H1 (cell line): ENCODE data around the gene DRAP1. TPM values are rescaled to one million over a fixed set of nuclear protein-coding genes. Genes with fewer than 3 reads are reported as not detected.

ENCODE experiments used
- CTCF ChIA-PET: fragments of 300-600 bp; sonication (Branson Sonifier 250); formaldehyde crosslinking; loops from one replicate; lab custom pipeline; 2021; ENCODE audit not compliant: partially characterized antibody; lab: Charles Lee
- POLR2A ChIA-PET: fragments of 300-600 bp; sonication (Branson Sonifier 250); formaldehyde crosslinking; loops from one replicate; lab custom pipeline; 2021; ENCODE audit warnings: inconsistent platforms; ENCODE audit not compliant: partially characterized antibody; lab: Charles Lee
- DNase-seq, 2 experiments: peaks; one replicate each; pipeline versions ENCODE4 v3.0.0 to v3.0.0-alpha.2; 2010 to 2022; ENCODE audit warnings: low spot score in 2 of 2, low read depth in 1 of 2, mixed read lengths in 1 of 2
- FAIRE-seq: peaks from 2 replicates; lab custom pipeline; 2011; peaks lifted over from hg19 to GRCh38; lab: Jason Lieb, UNC
- H2AFZ ChIP-seq: 2 replicates; pipeline ENCODE4 v1.8.1; 2012; ENCODE audit warnings: low read length, inconsistent platforms
- H2AK5ac ChIP-seq: 2 replicates; pipeline ENCODE4 v1.6.1; 2013; ENCODE audit warnings: low read depth, low read length
- H2BK120ac ChIP-seq: replicated peaks from 2 replicates; pipeline ENCODE3; 2013; ENCODE audit warnings: low read depth, low read length, inconsistent platforms
- H2BK12ac ChIP-seq: 2 replicates; pipeline ENCODE4 v1.6.1; 2013; ENCODE audit warnings: low read depth, low read length
- H2BK15ac ChIP-seq: 2 replicates; pipeline ENCODE4 v1.6.1; 2013; ENCODE audit warnings: low read length
- H2BK20ac ChIP-seq: 2 replicates; pipeline ENCODE4 v1.6.1; 2013; ENCODE audit warnings: low read length
- H2BK5ac ChIP-seq: 2 replicates; pipeline ENCODE4 v1.6.1; 2013; ENCODE audit warnings: low read depth, low read length
- H3K14ac ChIP-seq: 2 replicates; pipeline ENCODE4 v1.6.1; 2013; ENCODE audit warnings: inconsistent platforms; ENCODE audit not compliant: insufficient read length
- H3K18ac ChIP-seq: 2 replicates; pipeline ENCODE4 v1.6.1; 2013; ENCODE audit warnings: low read length; ENCODE audit errors: extremely low read depth
- H3K23ac ChIP-seq: 2 replicates; pipeline ENCODE4 v1.6.1; 2013; ENCODE audit warnings: inconsistent platforms; ENCODE audit not compliant: insufficient read length
- H3K23me2 ChIP-seq: 2 replicates; pipeline ENCODE4 v1.6.1; 2013; ENCODE audit warnings: low read depth, low read length
- H3K27ac ChIP-seq: 2 replicates; pipeline ENCODE4 v1.6.1; 2011; ENCODE audit warnings: low read depth, low read length, inconsistent platforms
- H3K27me3 ChIP-seq, 4 experiments: replicated peaks in 1 of 4; 1 replicate in 1 of 4; 2 replicates in 3 of 4; pipeline versions ENCODE4 v1.6.1 to v1.8.1; 2011 to 2013; ENCODE audit warnings: low read length in 3 of 4, mild to moderate bottlenecking in 3 of 4, inconsistent platforms in 2 of 4, mixed read lengths in 2 of 4, moderate library complexity in 1 of 4; ENCODE audit not compliant: control insufficient read depth in 3 of 4, insufficient read depth in 3 of 4; ENCODE audit errors: extremely low read depth in 1 of 4
- H3K36me3 ChIP-seq, 4 experiments: 2 replicates each; pipeline versions ENCODE4 v1.6.1 to v1.8.1; 2011 to 2013; ENCODE audit warnings: mild to moderate bottlenecking in 4 of 4, low read length in 3 of 4, moderate library complexity in 2 of 4, control low read depth in 1 of 4, inconsistent platforms in 1 of 4; ENCODE audit not compliant: insufficient read depth in 4 of 4, control insufficient read depth in 2 of 4
- H3K4ac ChIP-seq: replicated peaks from 2 replicates; pipeline ENCODE3; 2013; ENCODE audit warnings: low read length, low read depth, mixed read lengths, inconsistent platforms; ENCODE audit not compliant: insufficient read length
- H3K4me1 ChIP-seq, 4 experiments: replicated peaks in 1 of 4; 1 replicate in 1 of 4; 2 replicates in 3 of 4; pipeline versions ENCODE4 v1.6.1 to v1.8.1; 2011 to 2013; ENCODE audit warnings: low read length in 3 of 4, inconsistent platforms in 2 of 4, mixed read lengths in 1 of 4; ENCODE audit not compliant: insufficient read depth in 4 of 4, control insufficient read depth in 3 of 4
- H3K4me2 ChIP-seq, 2 experiments: 2 replicates each; pipeline versions ENCODE4 v1.6.1 to v1.8.1; 2011 to 2013; ENCODE audit warnings: low read depth in 2 of 2, low read length in 2 of 2, control low read depth in 1 of 2, inconsistent platforms in 1 of 2, mild to moderate bottlenecking in 1 of 2; ENCODE audit not compliant: insufficient read depth in 1 of 2
- H3K4me3 ChIP-seq, 4 experiments: fragments of 200-600, 300-600 bp in 1 of 4; sonication (generic), shearing (Covaris generic), sonication (Bioruptor Twin) in 1 of 4; 2 replicates each; pipeline versions ENCODE4 v1.5.1 to v1.8.1; 2011 to 2016; ENCODE audit warnings: low read length in 4 of 4, low read depth in 3 of 4, control low read depth in 2 of 4, inconsistent platforms in 2 of 4, mild to moderate bottlenecking in 2 of 4, mixed read lengths in 1 of 4, moderate library complexity in 1 of 4; ENCODE audit not compliant: insufficient read depth in 2 of 4; ENCODE audit errors: extremely low read depth in 1 of 4
- H3K56ac ChIP-seq: replicated peaks from 2 replicates; pipeline ENCODE3; 2013; ENCODE audit warnings: low read depth, mild to moderate bottlenecking, mixed read lengths, low read length, inconsistent platforms; ENCODE audit not compliant: insufficient read length
- H3K79me1 ChIP-seq: 2 replicates; pipeline ENCODE4 v1.6.1; 2013; ENCODE audit warnings: low read depth, low read length, control low read depth
- H3K79me2 ChIP-seq, 2 experiments: 2 replicates each; pipeline versions ENCODE4 v1.6.1 to v1.8.1; 2012 to 2013; ENCODE audit warnings: low read length in 2 of 2, mild to moderate bottlenecking in 2 of 2, inconsistent platforms in 1 of 2; ENCODE audit not compliant: insufficient read depth in 2 of 2, control insufficient read depth in 1 of 2
- H3K9ac ChIP-seq, 4 experiments: replicated peaks in 1 of 4; 1 replicate in 1 of 4; 2 replicates in 3 of 4; pipeline versions ENCODE4 v1.6.1 to v1.8.1; 2011 to 2013; ENCODE audit warnings: low read depth in 3 of 4, low read length in 3 of 4, control low read depth in 2 of 4, mild to moderate bottlenecking in 2 of 4, moderate library complexity in 2 of 4, inconsistent platforms in 1 of 4; ENCODE audit errors: extremely low read depth in 1 of 4
- H3K9me3 ChIP-seq, 2 experiments: 2 replicates each; pipeline versions ENCODE4 v1.6.1 to v1.8.1; 2012 to 2013; ENCODE audit warnings: mild to moderate bottlenecking in 2 of 2, moderate library complexity in 2 of 2, control low read depth in 1 of 2, inconsistent platforms in 1 of 2, low read depth in 1 of 2, low read length in 1 of 2, mixed read lengths in 1 of 2; ENCODE audit not compliant: insufficient read depth in 2 of 2
- H4K20me1 ChIP-seq, 2 experiments: replicated peaks in 1 of 2; 2 replicates each; pipeline versions ENCODE3 to v1.8.1; 2011 to 2013; ENCODE audit warnings: inconsistent platforms in 2 of 2, low read length in 2 of 2, mild to moderate bottlenecking in 1 of 2; ENCODE audit not compliant: insufficient read depth in 2 of 2, control insufficient read depth in 1 of 2
- H4K5ac ChIP-seq: 2 replicates; pipeline ENCODE4 v1.6.1; 2013; ENCODE audit warnings: low read length, low read depth, mixed read lengths, inconsistent platforms; ENCODE audit not compliant: insufficient read length
- H4K8ac ChIP-seq: 2 replicates; pipeline ENCODE4 v1.8.0; 2013; ENCODE audit warnings: mild to moderate bottlenecking, moderate library complexity, low read length, inconsistent platforms; ENCODE audit not compliant: insufficient read depth; ENCODE audit errors: extremely low read depth
- H4K91ac ChIP-seq: replicated peaks from 2 replicates; pipeline ENCODE3; 2013; ENCODE audit warnings: low read length, mixed read lengths, inconsistent platforms; ENCODE audit not compliant: insufficient read length
- CHD1 ChIP-seq: IDR thresholded peaks from 2 replicates; pipeline ENCODE4 v1.6.1; 2012; ENCODE audit warnings: low read depth, low read length, improper control_type of control experiment
- NRF1 ChIP-seq: IDR thresholded peaks from 2 replicates; pipeline ENCODE4 v1.6.1; 2011; ENCODE audit warnings: mild to moderate bottlenecking, low read depth, low read length, improper control_type of control experiment
- WGBS, 2 experiments: shearing (Covaris generic) in 1 of 2; methylation state at CpG; one replicate each; pipeline versions ENCODE4 v1.1.6 to v1.1.7; 2013 to 2015; ENCODE audit warnings: low lambda C conversion rate in 2 of 2, mixed read lengths in 2 of 2, inconsistent platforms in 1 of 2, low coverage in 1 of 2, missing lambda C conversion rate in 1 of 2; ENCODE audit not compliant: insufficient replicate concordance in 2 of 2, insufficient coverage in 1 of 2, insufficient read length in 1 of 2; ENCODE audit errors: extremely low coverage in 1 of 2, missing lambda C conversion rate in 1 of 2; 5-methylcytosine and 5-hydroxymethylcytosine counted together
- polyA plus RNA-seq, 7 experiments: library from polyadenylated mRNA; depleted of rRNA in 3 of 7; stranded (reverse) in 5 of 7; unstranded in 2 of 7; fragments of >200 nt in 5 of 7; fragments of 200-250 nt in 2 of 7; gene quantifications; 1 replicate in 5 of 7; 2 replicates in 1 of 7; 4 replicates in 1 of 7; pipeline versions ENCODE4 v1.2.1 to v1.2.3, GENCODE V29; 2011 to 2013; ENCODE audit warnings: missing spikeins in 2 of 7, mixed read lengths in 2 of 7
- total RNA-seq: library from RNA; stranded (reverse); fragmentation: NEBNext Ultra II Directional; extraction: Animal tissue kit (Norgen Biotek cat#: 25700); gene quantifications from 2 replicates; pipeline ENCODE4 v1.2.1, GENCODE V29; 2021

The DRAP1 gene
- total and polyA plus RNA-seq, 2 of the 8 experiments (the other 6 are each of a cell fraction or from before 2014, with no cell fraction given) = 62.5 to 98.7 TPM

GRCh38 chr11:65896034-65896999 is 22.9 kb upstream of the DRAP1 start:
- no peak overlapping the region for H3K4me2 ChIP-seq
- FAIRE-seq (no peak), DNase-seq (no peak)
- no peaks in the 10 kb centered on the region for H3K36me3 ChIP-seq
- WGBS, 2 experiments = 88% methylated on average over 13 of the region's 14 CpGs; no CpG with 5 or more reads in 1 of the 2 experiments
- H3K27me3 ChIP-seq = peaks cover 11 to 25% (median 22%) of the 10 kb centered on the region in 4 experiments
- H3K9me3 ChIP-seq = no peaks in the 10 kb centered on the region
- H3K4me3 ChIP-seq = no peak overlapping the region
- H2BK5ac ChIP-seq = no peak overlapping the region
- TF ChIP-seq NRF1 (no peak), CHD1 (no peak)
- H3K56ac ChIP-seq = no peak overlapping the region
- H3K79me2 ChIP-seq = no peaks in the 10 kb centered on the region
- no peak overlapping the region for H2AK5ac ChIP-seq
- H2BK20ac ChIP-seq = no peak overlapping the region
- H2BK120ac ChIP-seq = no peak overlapping the region
- H3K18ac ChIP-seq = no peak overlapping the region
- H3K27ac ChIP-seq = no peak overlapping the region
- H4K8ac ChIP-seq = no peak overlapping the region
- H4K91ac ChIP-seq = no peak overlapping the region
- no peak overlapping the region for H3K23ac ChIP-seq
- H3K9ac ChIP-seq = no peak overlapping the region
- peaks cover 14% of the 10 kb centered on the region; the same call in 1 of the 2 replicates for H3K23me2 ChIP-seq
- peaks cover 3 to 4% of the 10 kb centered on the region in 2 experiments for H4K20me1 ChIP-seq
- peaks cover 3 to 18% (median 7%) of the 10 kb centered on the region in 4 experiments for H3K4me1 ChIP-seq
- CTCF ChIA-PET = interaction anchor here (0.9 to 15.0 kb wide), 10 partner anchors 9 to 302 kb away, joined by 3 to 281 read pairs (median 6); partner anchors contain the start of genes CCDC85B and FIBP
- no peak overlapping the region for H3K14ac ChIP-seq
- H3K4ac ChIP-seq = no peak overlapping the region
- H2BK12ac ChIP-seq = no peak overlapping the region
- H2BK15ac ChIP-seq = no peak overlapping the region
- no peak overlapping the region for H2AFZ ChIP-seq
- H4K5ac ChIP-seq = no peak overlapping the region
- POLR2A ChIA-PET = interaction anchor here (1.2 to 3.7 kb wide), 6 partner anchors 7 to 84 kb away, joined by 3 to 17 read pairs (median 4); partner anchors contain the start of gene MUS81
- no peaks in the 10 kb centered on the region; the same call in 1 of the 2 replicates for H3K79me1 ChIP-seq
